PC-3 (cell line): Measurements from ENCODE around the gene PRF1. TPM values are rescaled to one million over a fixed set of nuclear protein-coding genes. Genes with fewer than 3 reads are reported as not detected.

Source experiments
- ATAC-seq: fragments of 200-7000 bp; cut with Tn5 transposase; 2 replicates; pipeline ENCODE4 v1.9.1; 2020; ENCODE audit warnings: mild to moderate bottlenecking, moderate library complexity
- BruUV-seq: library from RNA; stranded (reverse); fragments of 400-500 nt; replicated peaks from 2 replicates; lab custom pipeline; 2021; lab: Mats Ljungman, UMichigan
- CTCF ChIA-PET: fragments of 300-600 bp; sonication (Branson Sonifier 250); formaldehyde crosslinking; loops from one replicate; lab custom pipeline; 2022; ENCODE audit warnings: antibody characterized with exemption; lab: Charles Lee
- POLR2A ChIA-PET: fragments of 300-600 bp; sonication (Branson Sonifier 250); formaldehyde crosslinking; loops from one replicate; lab custom pipeline; 2022; ENCODE audit warnings: antibody characterized with exemption; ENCODE audit not compliant: unreplicated experiment; lab: Charles Lee
- DNase-seq: peaks from one replicate; pipeline ENCODE4 v3.0.0-alpha.2; 2015
- H2AFZ ChIP-seq: fragments of 300-600 bp; sonication (generic); 2 replicates; pipeline ENCODE4 v1.6.0; 2016; ENCODE audit warnings: antibody characterized with exemption, low read length
- H3F3A ChIP-seq: fragments of 300-600 bp; sonication (generic); one replicate; pipeline ENCODE4 v1.6.0; 2017; ENCODE audit warnings: antibody characterized with exemption, low read length, control low read depth, mild to moderate bottlenecking; ENCODE audit not compliant: unreplicated experiment
- H3K27ac ChIP-seq: fragments of 300-600 bp; sonication (generic); 2 replicates; pipeline ENCODE4 v1.5.1; 2016; ENCODE audit warnings: mild to moderate bottlenecking, low read length
- H3K27me3 ChIP-seq: fragments of 300-600 bp; sonication (generic); 2 replicates; pipeline ENCODE4 v1.6.1; 2016; ENCODE audit warnings: low read length, mixed read lengths
- H3K36me3 ChIP-seq: fragments of 300-600 bp; sonication (generic); 2 replicates; pipeline ENCODE4 v1.6.1; 2016; ENCODE audit warnings: low read depth, mixed run types, low read length, mixed read lengths
- H3K4me1 ChIP-seq: fragments of 300-600 bp; sonication (generic); 2 replicates; pipeline ENCODE4 v1.5.1; 2016; ENCODE audit warnings: low read length; ENCODE audit not compliant: insufficient read depth
- H3K4me2 ChIP-seq: fragments of 300-600 bp; sonication (generic); 2 replicates; pipeline ENCODE4 v1.6.0; 2016; ENCODE audit warnings: low read length
- H3K4me3 ChIP-seq: fragments of 300-600 bp; sonication (generic); 2 replicates; pipeline ENCODE4 v1.5.1; 2016; ENCODE audit warnings: mild to moderate bottlenecking, low read length, mixed read lengths
- H3K79me2 ChIP-seq: fragments of 300-600 bp; sonication (generic); 2 replicates; pipeline ENCODE4 v1.6.1; 2017; ENCODE audit warnings: low read length, mixed read lengths
- H3K9ac ChIP-seq: fragments of 300-600 bp; sonication (generic); 2 replicates; pipeline ENCODE4 v1.6.0; 2016; ENCODE audit warnings: mild to moderate bottlenecking, low read length
- H3K9me2 ChIP-seq: fragments of 300-600 bp; sonication (generic); replicated peaks from 2 replicates; pipeline ENCODE4 v1.6.1; 2016; ENCODE audit warnings: mixed run types, low read length, mixed read lengths
- H3K9me3 ChIP-seq: fragments of 300-600 bp; sonication (generic); 2 replicates; pipeline ENCODE4 v1.6.1; 2016; ENCODE audit warnings: low read length, mixed read lengths
- H4K20me1 ChIP-seq: fragments of 300-600 bp; sonication (generic); 2 replicates; pipeline ENCODE4 v1.6.1; 2016; ENCODE audit warnings: low read length, mixed read lengths
- EZH2 ChIP-seq: fragments of 300-600 bp; sonication (generic); IDR thresholded peaks from one replicate; pipeline ENCODE4 v1.6.1; 2017; ENCODE audit warnings: antibody characterized with exemption, mild to moderate bottlenecking, low read length; ENCODE audit not compliant: unreplicated experiment
- EZH2phosphoT487 ChIP-seq: fragments of 300-600 bp; sonication (generic); IDR thresholded peaks from 2 replicates; pipeline ENCODE4 v1.6.1; 2018; ENCODE audit warnings: mild to moderate bottlenecking, antibody characterized with exemption, low read length, borderline replicate concordance
- intact Hi-C: fragments of 100-400 bp; cut with micrococcal nuclease; formaldehyde crosslinking; loops from 2 replicates; pipeline ENCODE4 v1.9.0; 2023
- total RNA-seq: library from RNA; depleted of rRNA; stranded (reverse); fragments of >200 nt; gene quantifications from 2 replicates; pipeline ENCODE4 v1.2.3, GENCODE V29; 2014
- TF ChIP-seq, protein P1 (sequence below): fragments of 300-600 bp; sonication (generic); conservative IDR thresholded peaks from 2 replicates; pipeline ENCODE4 v1.5.1; 2017; ENCODE audit warnings: antibody characterized with exemption, low read depth, mild to moderate bottlenecking, low read length

The PRF1 gene
- total RNA-seq, 1 experiment from 2014 or later, result not detected

DNA sequence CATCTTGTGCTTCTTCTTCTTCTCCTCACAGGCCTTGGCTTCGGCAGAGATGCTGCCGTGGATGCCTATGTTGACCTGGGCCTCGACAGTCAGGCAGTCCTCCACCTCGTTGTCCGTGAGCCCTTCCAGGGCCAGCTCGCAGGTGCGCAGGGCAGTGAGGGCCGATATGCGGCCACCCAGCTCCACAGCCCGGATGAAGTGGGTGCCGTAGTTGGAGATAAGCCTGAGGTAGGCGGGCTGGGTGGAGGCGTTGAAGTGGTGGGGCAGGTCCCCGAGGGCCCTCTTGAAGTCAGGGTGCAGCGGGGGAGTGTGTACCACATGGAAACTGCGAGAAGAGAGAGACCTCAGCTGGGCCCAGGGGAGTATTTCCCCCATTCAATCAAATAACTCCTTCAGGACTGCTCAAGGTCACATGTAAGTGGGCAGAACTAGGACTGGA is 3.7 kb downstream of the PRF1 start:
- Histone ChIP-seq H3K4me1 (no peaks in the 10 kb centered on the region), H3K79me2 (no peaks in the 10 kb centered on the region), H3F3A (no peaks in the 10 kb centered on the region), H3K9me3 (no peaks in the 10 kb centered on the region), H3K27me3 (no peaks in the 10 kb centered on the region), H3K4me3 (no peak overlapping the region), H3K9me2 (no peaks in the 10 kb centered on the region), H3K36me3 (no peaks in the 10 kb centered on the region), H2AFZ (no peak overlapping the region), H3K9ac (no peak overlapping the region), H3K27ac (no peak overlapping the region), H4K20me1 (no peaks in the 10 kb centered on the region), H3K4me2 (no peak overlapping the region)
- intact Hi-C loops, result no loop called here
- no peak for TF ChIP-seq EZH2phosphoT487
- no peak for TF ChIP-seq EZH2
- TF ChIP-seq, protein P1, sequence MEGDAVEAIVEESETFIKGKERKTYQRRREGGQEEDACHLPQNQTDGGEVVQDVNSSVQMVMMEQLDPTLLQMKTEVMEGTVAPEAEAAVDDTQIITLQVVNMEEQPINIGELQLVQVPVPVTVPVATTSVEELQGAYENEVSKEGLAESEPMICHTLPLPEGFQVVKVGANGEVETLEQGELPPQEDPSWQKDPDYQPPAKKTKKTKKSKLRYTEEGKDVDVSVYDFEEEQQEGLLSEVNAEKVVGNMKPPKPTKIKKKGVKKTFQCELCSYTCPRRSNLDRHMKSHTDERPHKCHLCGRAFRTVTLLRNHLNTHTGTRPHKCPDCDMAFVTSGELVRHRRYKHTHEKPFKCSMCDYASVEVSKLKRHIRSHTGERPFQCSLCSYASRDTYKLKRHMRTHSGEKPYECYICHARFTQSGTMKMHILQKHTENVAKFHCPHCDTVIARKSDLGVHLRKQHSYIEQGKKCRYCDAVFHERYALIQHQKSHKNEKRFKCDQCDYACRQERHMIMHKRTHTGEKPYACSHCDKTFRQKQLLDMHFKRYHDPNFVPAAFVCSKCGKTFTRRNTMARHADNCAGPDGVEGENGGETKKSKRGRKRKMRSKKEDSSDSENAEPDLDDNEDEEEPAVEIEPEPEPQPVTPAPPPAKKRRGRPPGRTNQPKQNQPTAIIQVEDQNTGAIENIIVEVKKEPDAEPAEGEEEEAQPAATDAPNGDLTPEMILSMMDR, result no peak
- BruUV-seq, result no TSS peak
- DNase-seq (no peak), ATAC-seq (no peak)
- ChIA-PET POLR2A (no interaction called here), CTCF (no interaction called here)

DNA sequence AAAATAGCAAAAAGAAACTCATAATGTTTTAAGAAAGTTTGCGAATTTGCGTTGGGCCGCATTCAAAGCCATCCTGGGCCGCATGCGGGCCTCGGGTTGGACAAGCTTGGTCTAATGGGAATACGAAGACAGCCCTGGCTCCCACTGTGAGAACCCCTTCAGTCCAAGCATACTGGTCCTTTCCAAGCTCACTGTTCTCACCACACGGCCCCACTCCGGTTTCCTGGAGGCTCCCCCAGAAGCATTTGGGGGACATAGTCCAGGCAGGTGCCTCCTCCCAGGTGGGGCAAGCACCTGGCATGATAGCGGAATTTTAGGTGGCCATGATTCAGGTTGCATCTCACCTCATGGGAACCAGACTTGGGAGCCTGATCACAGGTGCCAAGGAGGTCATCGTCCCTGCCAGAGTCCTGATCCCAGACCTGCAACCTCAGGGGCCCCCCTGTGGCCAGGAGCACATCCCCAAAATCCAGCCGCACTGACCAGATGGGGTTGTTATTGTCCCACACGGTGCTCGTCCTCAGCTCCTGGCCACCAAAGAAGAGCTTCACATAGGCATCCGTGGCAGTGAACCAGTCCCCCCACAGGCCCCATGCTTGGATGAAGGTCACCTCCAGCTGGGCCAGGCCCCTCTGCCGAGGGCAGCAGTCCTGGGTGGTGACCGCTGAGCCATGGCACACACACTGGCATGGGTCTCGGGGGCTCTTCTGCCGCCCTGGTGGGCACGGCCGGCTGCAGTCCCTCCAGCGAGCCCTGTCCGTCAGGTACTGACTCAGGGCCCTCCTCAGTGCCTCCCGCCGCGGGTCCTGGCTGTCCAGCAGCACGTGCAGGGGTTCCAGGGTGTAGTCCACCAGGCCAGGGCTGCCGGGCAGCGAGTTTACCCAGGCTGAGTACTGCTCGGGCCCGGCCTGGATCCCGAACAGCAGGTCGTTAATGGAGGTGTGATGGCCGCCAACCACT is 4.4 kb downstream of the PRF1 start:
- Histone ChIP-seq H2AFZ (no peak overlapping the region), H3K4me3 (no peak overlapping the region), H3K27ac (no peak overlapping the region), H3K9me2 (no peaks in the 10 kb centered on the region), H3K4me2 (no peak overlapping the region), H3K27me3 (no peaks in the 10 kb centered on the region), H3K79me2 (no peaks in the 10 kb centered on the region), H4K20me1 (no peaks in the 10 kb centered on the region), H3K36me3 (no peaks in the 10 kb centered on the region), H3F3A (no peaks in the 10 kb centered on the region), H3K4me1 (no peaks in the 10 kb centered on the region), H3K9me3 (no peaks in the 10 kb centered on the region), H3K9ac (no peak overlapping the region)
- TF ChIP-seq, protein P1, result no peak
- no peak for TF ChIP-seq EZH2
- no peak for TF ChIP-seq EZH2phosphoT487
- no TSS peak for BruUV-seq
- ATAC-seq (no peak), DNase-seq (no peak)
- CTCF ChIA-PET, result interaction anchor here (0.5 kb wide), 1 partner anchor 162 kb away, joined by 5 read pairs; no protein-coding TSS in a partner anchor
- POLR2A ChIA-PET, result no interaction called here
- intact Hi-C loops, result no loop called here
